HepG2 (cell line): Measurements from ENCODE around the gene BRD2. TPM values are rescaled to one million over a fixed set of nuclear protein-coding genes. Genes with fewer than 3 reads are reported as not detected.

ENCODE experiments used
- BCL6 ChIP-seq: IDR thresholded peaks from 2 replicates; pipeline ENCODE4 v1.6.1; 2016; ENCODE audit warnings: missing genetic modification reagents, missing compliant biosample characterization
- CREM ChIP-seq, 2 experiments: sonication (generic) in 1 of 2; formaldehyde crosslinking in 1 of 2; IDR thresholded peaks; 2 replicates each; pipeline versions ENCODE4 v1.4.0 to v1.6.1; 2016 to 2020; ENCODE audit warnings: antibody characterized with exemption in 1 of 2, mild to moderate bottlenecking in 1 of 2, missing genetic modification reagents in 1 of 2
- GTF3A ChIP-seq: sonication (generic); formaldehyde crosslinking; conservative IDR thresholded peaks from 2 replicates; pipeline ENCODE4 v1.4.0; 2020; ENCODE audit warnings: mild to moderate bottlenecking, missing genetic modification reagents
- JUNB ChIP-seq: sonication (generic); formaldehyde crosslinking; IDR thresholded peaks from 2 replicates; pipeline ENCODE4 v1.8.0; 2022; ENCODE audit warnings: missing genetic modification reagents, mild to moderate bottlenecking, borderline replicate concordance
- KLF16 ChIP-seq, 2 experiments: sonication (generic) in 1 of 2; formaldehyde crosslinking in 1 of 2; IDR thresholded peaks; 2 replicates each; pipeline versions ENCODE4 v1.6.1 to v1.8.0; 2016 to 2023; ENCODE audit warnings: missing genetic modification reagents in 2 of 2, missing compliant biosample characterization in 1 of 2
- PTBP1 ChIP-seq: fragments of 200-400 bp; formaldehyde crosslinking; IDR thresholded peaks from 2 replicates; pipeline ENCODE4 v1.6.1; 2018; ENCODE audit warnings: low read length, low read depth; ENCODE audit not compliant: poor library complexity, severe bottlenecking
- RBM22 ChIP-seq: fragments of 200-400 bp; formaldehyde crosslinking; optimal IDR thresholded peaks from 2 replicates; pipeline ENCODE3; 2017; ENCODE audit warnings: mild to moderate bottlenecking, low read length, moderate library complexity
- SATB2 ChIP-seq: sonication (generic); formaldehyde crosslinking; IDR thresholded peaks from 2 replicates; pipeline ENCODE4 v1.5.0; 2020; ENCODE audit warnings: missing genetic modification reagents
- SIN3B ChIP-seq: fragments of 150-350 bp; IDR thresholded peaks from 2 replicates; pipeline ENCODE4 v1.6.1; 2014; ENCODE audit warnings: low read length
- SKI ChIP-seq: fragments of 450-650 bp; IDR thresholded peaks from one replicate; pipeline ENCODE4 v1.6.1; 2018; ENCODE audit warnings: mild to moderate bottlenecking; ENCODE audit not compliant: partially characterized antibody
- TAF1 ChIP-seq: sonication (generic); formaldehyde crosslinking; IDR thresholded peaks from 2 replicates; pipeline ENCODE4 v1.4.0; 2020; ENCODE audit warnings: missing genetic modification reagents
- TOPORS ChIP-seq: sonication (generic); formaldehyde crosslinking; IDR thresholded peaks from 2 replicates; pipeline ENCODE4 v1.8.0; 2023; ENCODE audit warnings: mild to moderate bottlenecking, missing genetic modification reagents
- ZBTB1 ChIP-seq: sonication (generic); formaldehyde crosslinking; IDR thresholded peaks from 2 replicates; pipeline ENCODE4 v1.4.0; 2020; ENCODE audit warnings: missing genetic modification reagents, borderline replicate concordance
- ZBTB20 ChIP-seq: sonication (generic); formaldehyde crosslinking; IDR thresholded peaks from 2 replicates; pipeline ENCODE4 v1.8.1; 2023; ENCODE audit warnings: missing genetic modification reagents, low read depth, mild to moderate bottlenecking, borderline replicate concordance
- ZNF101 ChIP-seq: sonication (generic); formaldehyde crosslinking; IDR thresholded peaks from 2 replicates; pipeline ENCODE4 v1.4.0; 2020; ENCODE audit warnings: mild to moderate bottlenecking, low read depth, missing genetic modification reagents, borderline replicate concordance
- ZNF12 ChIP-seq: sonication (generic); formaldehyde crosslinking; IDR thresholded peaks from 2 replicates; pipeline ENCODE4 v1.5.0; 2020; ENCODE audit warnings: missing genetic modification reagents
- ZNF136 ChIP-seq: sonication (generic); formaldehyde crosslinking; IDR thresholded peaks from 2 replicates; pipeline ENCODE4 v1.8.1; 2022; ENCODE audit warnings: low read depth, mild to moderate bottlenecking, moderate library complexity, missing genetic modification reagents
- ZNF850 ChIP-seq: sonication (generic); formaldehyde crosslinking; conservative IDR thresholded peaks from 2 replicates; pipeline ENCODE4 v1.9.0; 2021; ENCODE audit warnings: mild to moderate bottlenecking, missing genetic modification reagents
- polyA plus RNA-seq, 8 experiments: library from polyadenylated mRNA; depleted of rRNA in 3 of 8; stranded (reverse) in 7 of 8; unstranded in 1 of 8; fragments of >200 nt; fragmentation: Illumina TruSeq in 4 of 8; extraction: Trizol in 4 of 8; gene quantifications; 2 replicates each; pipeline versions ENCODE4 v1.2.1 to v1.2.3, GENCODE V29; 2011 to 2016; ENCODE audit warnings: low read depth in 4 of 8, missing spikeins in 1 of 8, mixed read lengths in 1 of 8; ENCODE audit not compliant: insufficient read depth in 1 of 8
- total RNA-seq, 5 experiments: library from RNA; depleted of rRNA; stranded (reverse); fragments of >200 nt; fragmentation: Illumina TruSeq; extraction: Trizol; gene quantifications; 2 replicates each; pipeline ENCODE4 v1.2.3, GENCODE V29; 2016; ENCODE audit warnings: low read depth in 1 of 5
- TF ChIP-seq, protein P1 (sequence below): sonication (generic); formaldehyde crosslinking; IDR thresholded peaks from 2 replicates; pipeline ENCODE4 v1.4.0; 2020; ENCODE audit warnings: missing genetic modification reagents
- TF ChIP-seq, protein P2 (sequence below): sonication (generic); formaldehyde crosslinking; IDR thresholded peaks from 2 replicates; pipeline ENCODE4 v1.5.1; 2020; ENCODE audit warnings: mild to moderate bottlenecking, missing genetic modification reagents, borderline replicate concordance
- TF ChIP-seq, protein P3 (sequence below): sonication (generic); formaldehyde crosslinking; IDR thresholded peaks from 2 replicates; pipeline ENCODE4; 2020; ENCODE audit warnings: missing genetic modification reagents, mild to moderate bottlenecking, borderline replicate concordance

The BRD2 gene
- total and polyA plus RNA-seq, 2 of the 13 experiments (the other 11 are each of a cell fraction or from before 2014, with no cell fraction given) = 143 to 202 TPM

DNA sequence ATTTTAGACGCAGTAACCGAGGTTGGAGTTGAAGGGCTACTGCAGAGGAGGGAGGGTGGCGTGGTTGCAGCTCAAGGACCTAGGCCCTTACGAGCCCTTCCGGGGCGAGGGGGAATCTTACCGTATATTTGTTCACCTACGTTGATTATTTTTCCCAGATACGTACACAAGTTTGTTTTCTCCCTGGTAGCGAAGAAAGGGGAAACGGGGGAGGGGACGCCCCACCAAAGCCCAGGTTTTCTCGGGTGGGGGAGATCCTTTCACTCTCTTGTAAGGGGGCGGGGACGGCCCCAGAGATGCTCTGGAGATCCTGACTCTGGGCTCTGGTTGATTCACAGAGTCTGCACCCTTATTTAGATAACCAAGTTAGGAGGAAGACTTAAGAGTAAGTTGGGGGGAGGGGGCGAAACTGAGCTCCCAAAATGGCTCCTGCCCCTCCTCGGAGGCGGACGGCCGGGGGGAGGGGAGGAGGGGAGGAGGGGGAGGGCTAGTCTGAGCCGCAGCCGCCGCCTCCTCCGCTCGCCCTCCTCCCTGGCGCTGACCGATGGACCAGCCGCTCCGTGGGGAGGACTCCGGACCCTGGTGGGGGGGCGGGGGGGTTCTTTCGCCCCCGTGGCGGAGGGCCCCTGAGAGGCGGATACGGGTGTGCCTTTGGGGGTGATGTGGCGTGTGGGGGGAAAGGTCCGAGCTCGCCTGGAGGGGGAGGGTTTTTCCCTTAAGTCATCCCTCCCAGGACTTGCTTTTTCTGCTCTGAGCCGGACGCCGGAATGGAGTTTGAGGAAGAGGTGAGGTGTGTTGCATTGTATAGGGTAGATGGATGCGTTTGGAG lies 2.2 kb downstream of the BRD2 start (continued):
- TF ChIP-seq, protein P1, sequence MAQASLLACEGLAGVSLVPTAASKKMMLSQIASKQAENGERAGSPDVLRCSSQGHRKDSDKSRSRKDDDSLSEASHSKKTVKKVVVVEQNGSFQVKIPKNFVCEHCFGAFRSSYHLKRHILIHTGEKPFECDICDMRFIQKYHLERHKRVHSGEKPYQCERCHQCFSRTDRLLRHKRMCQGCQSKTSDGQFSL (CRISPR knock-in tag) = peak; percentile 95
- TF ChIP-seq ZNF12 (CRISPR knock-in tag) (no peak), SATB2 (CRISPR knock-in tag) (no peak), JUNB (CRISPR knock-in tag) (0 out of 2 replicates have a peak, but pooled peaks have one; percentile 42), SKI (peak; percentile 12), ZBTB20 (CRISPR knock-in tag) (0 out of 2 replicates have a peak, but pooled peaks have one; percentile 7), SIN3B (no peak), ZNF136 (no peak), PTBP1 (no peak), BCL6 (CRISPR knock-in tag) (peak; percentile 2; the same call in 1 of the 2 replicates), TOPORS (no peak), ZNF101 (no peak), KLF16 (CRISPR knock-in tag; IDR thresholded peaks at IDR 0.05) (no peak; a peak in 1 of 4 replicates), GTF3A (CRISPR knock-in tag) (no peak), TAF1 (CRISPR knock-in tag) (peak; percentile 30; the same call in 1 of the 2 replicates), RBM22 (peak; percentile 12), ZBTB1 (CRISPR knock-in tag) (no peak), ZNF850 (CRISPR knock-in tag) (no peak), CREM (IDR thresholded peaks at IDR 0.05) (no peak), CREM (CRISPR knock-in tag; IDR thresholded peaks at IDR 0.05) (no peak)
- TF ChIP-seq, protein P2, sequence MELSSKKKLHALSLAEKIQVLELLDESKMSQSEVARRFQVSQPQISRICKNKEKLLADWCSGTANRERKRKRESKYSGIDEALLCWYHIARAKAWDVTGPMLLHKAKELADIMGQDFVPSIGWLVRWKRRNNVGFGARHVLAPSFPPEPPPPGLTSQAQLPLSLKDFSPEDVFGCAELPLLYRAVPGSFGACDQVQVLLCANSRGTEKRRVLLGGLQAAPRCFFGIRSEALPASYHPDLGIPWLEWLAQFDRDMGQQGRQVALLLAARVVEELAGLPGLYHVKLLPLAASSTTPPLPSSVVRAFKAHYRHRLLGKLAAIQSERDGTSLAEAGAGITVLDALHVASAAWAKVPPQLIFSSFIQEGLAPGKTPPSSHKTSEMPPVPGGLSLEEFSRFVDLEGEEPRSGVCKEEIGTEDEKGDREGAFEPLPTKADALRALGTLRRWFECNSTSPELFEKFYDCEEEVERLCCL (CRISPR knock-in tag) = no peak
- TF ChIP-seq, protein P3, sequence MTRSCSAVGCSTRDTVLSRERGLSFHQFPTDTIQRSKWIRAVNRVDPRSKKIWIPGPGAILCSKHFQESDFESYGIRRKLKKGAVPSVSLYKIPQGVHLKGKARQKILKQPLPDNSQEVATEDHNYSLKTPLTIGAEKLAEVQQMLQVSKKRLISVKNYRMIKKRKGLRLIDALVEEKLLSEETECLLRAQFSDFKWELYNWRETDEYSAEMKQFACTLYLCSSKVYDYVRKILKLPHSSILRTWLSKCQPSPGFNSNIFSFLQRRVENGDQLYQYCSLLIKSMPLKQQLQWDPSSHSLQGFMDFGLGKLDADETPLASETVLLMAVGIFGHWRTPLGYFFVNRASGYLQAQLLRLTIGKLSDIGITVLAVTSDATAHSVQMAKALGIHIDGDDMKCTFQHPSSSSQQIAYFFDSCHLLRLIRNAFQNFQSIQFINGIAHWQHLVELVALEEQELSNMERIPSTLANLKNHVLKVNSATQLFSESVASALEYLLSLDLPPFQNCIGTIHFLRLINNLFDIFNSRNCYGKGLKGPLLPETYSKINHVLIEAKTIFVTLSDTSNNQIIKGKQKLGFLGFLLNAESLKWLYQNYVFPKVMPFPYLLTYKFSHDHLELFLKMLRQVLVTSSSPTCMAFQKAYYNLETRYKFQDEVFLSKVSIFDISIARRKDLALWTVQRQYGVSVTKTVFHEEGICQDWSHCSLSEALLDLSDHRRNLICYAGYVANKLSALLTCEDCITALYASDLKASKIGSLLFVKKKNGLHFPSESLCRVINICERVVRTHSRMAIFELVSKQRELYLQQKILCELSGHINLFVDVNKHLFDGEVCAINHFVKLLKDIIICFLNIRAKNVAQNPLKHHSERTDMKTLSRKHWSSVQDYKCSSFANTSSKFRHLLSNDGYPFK (CRISPR knock-in tag) = 0 out of 2 replicates have a peak, but pooled peaks have one; percentile 4
